ENCODE data around the gene KCNK15. TPM values are rescaled to one million over a fixed set of nuclear protein-coding genes. Genes with fewer than 3 reads are reported as not detected.
"Not testable (repeated sequence)": the region's sequence is repeated elsewhere in the genome, so short reads cannot be mapped to it uniquely, and the experiment has no call there.

KCNK15 gene
- total RNA-seq, 1 donor from 2014 or later, result 3.4 TPM

GRCh38 chr20:44758247-44759101, 12.8 kb downstream of the KCNK15 start:
- no peak for DNase-seq (ENCODE audit: low spot score)

DNA sequence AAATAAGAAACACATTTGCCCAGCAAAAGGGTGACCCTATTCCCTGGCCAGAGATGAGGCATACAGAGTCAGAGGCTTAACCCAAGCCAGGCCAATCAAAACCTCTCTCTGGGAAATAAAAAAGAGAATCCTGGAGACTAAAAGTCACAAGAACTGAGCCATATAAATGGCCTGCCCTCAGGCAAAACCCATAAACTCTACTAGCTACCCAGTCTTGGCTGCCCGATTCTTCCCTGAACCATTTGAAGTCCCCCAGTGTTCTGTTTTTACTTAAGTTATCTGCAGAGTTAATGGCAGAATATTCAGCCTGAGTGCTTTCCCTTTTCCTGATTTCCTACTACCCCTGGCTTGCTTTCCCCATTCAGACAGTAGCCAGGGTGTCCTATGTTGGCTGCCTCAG, 13.9 kb downstream of the KCNK15 start:
- no peak for DNase-seq (ENCODE audit: low spot score)

DNA sequence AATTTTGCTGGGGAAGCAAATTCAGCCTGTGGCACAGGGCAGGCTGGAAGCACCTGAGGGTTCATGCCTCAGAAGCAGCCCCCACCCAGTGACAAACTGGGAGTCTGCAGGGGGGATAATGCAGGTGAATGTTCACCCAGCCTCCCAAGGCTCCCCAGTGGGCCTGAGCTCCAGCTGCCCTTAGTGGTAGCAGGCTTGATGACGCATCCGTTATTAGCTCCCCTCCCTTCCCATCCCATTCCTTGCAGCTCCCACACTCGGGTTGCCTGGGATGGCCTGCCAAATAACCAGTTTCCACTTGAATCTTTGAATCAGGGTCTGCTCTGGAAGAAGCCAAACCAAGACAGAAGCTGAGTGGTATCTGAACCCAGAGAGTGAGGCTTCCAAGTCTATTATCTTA, 15.8 kb downstream of the KCNK15 start:
- peak; percentile 37 for DNase-seq (ENCODE audit: low spot score)

DNA sequence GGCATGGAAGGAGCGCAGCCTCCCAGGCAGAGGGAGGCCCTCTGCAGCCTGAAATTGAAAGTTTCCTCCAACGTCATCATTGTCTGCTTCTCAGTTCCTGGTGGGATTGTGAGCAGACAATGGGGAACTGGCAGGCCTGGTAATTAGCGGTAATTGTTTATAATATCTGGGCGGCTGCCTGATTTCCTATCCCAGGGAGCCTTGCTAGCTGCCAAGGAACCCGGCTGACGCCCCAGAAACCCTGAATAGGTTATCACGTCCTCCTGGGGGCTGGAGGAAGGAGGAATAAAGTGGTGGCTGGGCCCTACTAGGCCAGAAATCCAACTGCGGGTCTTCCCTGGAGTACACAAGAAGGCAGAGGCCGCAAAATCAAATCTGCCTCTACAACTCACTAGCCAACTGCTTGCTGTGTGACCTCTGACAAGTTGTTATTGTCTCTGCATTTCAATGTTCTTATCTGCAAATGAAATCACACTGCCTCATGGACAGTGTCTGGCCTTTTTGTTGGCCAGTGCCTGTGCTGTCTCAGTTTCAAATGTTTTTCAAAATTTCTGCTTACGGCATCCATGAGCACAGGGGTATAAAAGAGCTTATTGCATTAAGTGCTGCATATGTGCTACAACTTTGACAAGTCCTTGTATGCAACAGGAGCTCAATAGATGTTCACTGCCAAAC, 16.9 kb downstream of the KCNK15 start:
- DNase-seq (ENCODE audit: low spot score), result no peak

- DNase-seq (ENCODE audit: low spot score), result not testable (repeated sequence)
Measured at GRCh38 chr20:44763798-44764197, 18.1 kb downstream of the KCNK15 start.

DNA sequence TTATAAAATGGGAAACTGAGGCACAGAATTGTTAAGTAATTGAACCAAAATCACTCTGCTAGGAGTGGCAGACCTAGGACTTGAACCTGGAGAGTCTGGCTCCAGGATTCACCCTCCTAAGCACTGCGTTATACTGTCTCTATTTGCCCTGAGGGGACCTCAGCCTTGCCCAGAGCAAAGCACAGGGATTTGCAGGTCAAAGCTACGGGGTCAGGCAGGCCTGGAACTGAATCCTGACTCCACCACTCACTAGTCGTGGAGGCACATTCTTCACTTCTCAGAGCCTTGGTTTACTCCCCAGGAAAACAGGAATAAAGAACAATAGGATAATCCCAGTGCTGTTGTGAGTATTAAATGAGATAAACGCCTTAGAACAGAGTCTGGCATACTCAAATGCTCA, 19.4 kb downstream of the KCNK15 start:
- DNase-seq (ENCODE audit: low spot score), result no peak

- DNase-seq (ENCODE audit: low spot score), result no peak
Measured at GRCh38 chr20:44765701-44766347, 20.2 kb downstream of the KCNK15 start.

- DNase-seq (ENCODE audit: low spot score), result no peak
Measured at GRCh38 chr20:44768256-44768655, 22.6 kb downstream of the KCNK15 start.

DNA sequence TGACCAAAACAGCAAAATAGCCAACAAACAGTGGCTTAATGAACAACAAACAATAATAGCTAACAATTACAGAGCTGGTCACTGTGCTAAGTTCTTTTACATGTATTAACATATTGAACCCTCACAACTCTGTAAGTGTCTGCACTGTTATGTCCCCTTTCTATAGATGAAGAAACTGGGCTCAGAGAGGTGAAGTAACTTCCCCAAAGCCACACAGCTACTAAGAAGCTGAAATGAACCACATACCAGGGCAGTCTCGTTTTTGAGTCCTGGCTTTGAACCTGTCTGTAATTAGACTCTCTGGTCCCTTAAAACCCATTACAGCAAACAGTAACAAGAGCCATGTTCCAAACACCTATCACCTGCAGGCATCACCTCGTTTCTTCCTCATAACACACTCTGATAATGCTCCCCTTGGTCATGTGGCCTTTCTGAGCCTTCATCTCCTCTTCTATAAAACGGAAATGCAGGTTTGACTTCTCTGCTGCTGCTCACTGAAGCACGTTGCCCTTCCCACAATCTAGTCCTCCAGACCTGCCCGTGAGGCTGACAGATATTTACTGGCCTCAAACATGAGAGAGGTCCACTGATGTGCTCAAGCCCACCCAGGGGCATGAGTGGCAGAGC, 23.3 kb downstream of the KCNK15 start:
- DNase-seq (ENCODE audit: low spot score), result no peak

DNA sequence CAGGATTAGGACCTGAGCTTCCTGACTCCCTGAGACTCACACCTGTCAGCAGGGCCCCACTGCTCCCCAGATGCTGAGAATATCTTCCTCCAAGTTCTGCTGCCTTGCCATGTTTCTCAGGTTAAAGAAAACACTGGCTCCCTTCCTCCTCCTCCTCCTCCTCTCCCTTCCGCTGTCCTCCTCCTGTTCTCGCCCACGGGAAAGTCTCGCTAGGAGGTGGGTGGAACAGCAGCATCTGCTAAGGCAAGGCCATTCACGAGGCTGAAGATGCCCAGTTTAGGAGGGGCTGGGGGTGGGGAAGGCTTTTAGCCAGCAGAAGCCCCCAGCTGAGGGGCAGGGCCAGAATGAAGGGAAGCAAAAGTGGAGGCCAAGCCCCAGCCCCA, 23.8 kb downstream of the KCNK15 start:
- no peak for DNase-seq (ENCODE audit: low spot score)

- no peak for DNase-seq (ENCODE audit: low spot score)
Measured at GRCh38 chr20:44770484-44771171, 25.0 kb downstream of the KCNK15 start.

DNA sequence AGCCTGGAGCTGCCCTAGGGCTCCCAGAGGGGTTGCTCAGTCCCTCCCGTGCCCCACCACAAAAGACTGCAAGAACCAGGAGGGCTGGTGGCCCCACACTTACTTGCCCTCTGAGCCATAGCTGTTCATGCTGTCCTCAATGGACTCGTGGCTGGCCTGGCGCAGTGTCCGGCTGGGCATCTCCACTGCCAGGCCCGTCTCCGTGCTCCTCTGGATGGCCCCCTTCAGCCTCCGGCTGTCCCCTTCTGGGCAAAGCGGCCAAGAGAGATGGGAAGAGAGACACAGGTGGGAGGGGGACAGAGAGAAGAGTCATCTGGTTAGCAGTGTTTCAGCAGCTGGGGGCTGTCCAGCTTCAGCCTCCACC, 25.5 kb downstream of the KCNK15 start:
- no peak for DNase-seq (ENCODE audit: low spot score)

- DNase-seq (ENCODE audit: low spot score), result no peak
Measured at GRCh38 chr20:44772636-44773035, 27.0 kb downstream of the KCNK15 start.

DNA sequence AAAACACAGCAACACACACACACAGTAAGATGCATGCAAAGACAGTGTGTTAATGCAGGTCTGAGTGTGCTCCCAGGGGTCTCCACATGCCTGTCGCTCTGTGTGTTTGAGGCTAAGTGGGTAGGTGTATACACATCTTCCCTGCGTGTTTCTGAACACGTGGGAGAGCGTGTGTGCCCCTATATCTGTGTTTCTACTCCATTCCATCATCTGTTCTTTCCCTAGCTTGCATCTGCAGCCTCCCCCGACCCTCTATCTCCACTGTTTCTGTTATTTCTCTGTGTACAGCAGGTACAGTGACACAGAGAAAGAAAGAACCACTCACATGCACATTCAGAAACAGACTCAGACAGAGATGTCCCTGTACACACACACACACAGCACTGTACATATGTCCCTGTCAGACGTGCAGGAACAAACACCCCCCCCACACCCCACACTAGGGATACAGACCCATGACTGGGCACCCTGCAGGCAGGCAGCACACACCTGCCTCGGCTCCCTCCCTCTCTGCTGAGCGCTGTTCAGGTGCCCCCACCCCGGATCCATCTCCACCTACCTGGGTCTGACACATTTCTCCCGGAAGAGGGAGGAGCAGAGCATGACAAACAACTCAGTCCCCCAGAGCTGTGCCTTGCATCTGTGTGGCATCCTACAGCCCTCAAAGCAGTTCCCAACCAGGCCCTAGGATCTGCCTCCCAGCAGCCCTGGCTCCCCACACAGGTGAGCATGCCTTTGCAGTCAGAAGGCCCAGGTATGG, 27.6 kb downstream of the KCNK15 start:
- no peak for DNase-seq (ENCODE audit: low spot score)

- DNase-seq (ENCODE audit: low spot score), result no peak
Measured at GRCh38 chr20:44776980-44777379, 31.3 kb downstream of the KCNK15 start.

DNA sequence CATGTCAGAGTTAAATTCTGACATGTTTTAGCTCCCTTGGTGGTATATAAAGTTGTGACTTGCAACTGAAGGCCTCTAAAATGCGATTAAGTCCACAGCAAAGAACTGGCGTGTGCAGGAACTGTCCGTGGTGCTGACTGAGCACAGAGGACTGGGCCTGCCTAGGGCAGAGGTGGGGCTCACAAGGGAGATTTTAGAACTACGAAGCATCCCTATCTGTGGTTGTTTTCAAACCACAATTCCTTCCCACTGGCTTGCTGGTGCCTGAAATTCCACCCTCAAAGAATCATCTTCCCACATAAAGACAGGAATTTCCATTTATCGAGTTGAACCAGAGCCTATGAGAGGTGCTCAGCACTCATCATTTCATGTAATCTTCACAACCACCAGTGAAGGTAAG, 34.6 kb downstream of the KCNK15 start:
- no peak for DNase-seq (ENCODE audit: low spot score)

- no peak for DNase-seq (ENCODE audit: low spot score)
Measured at GRCh38 chr20:44781118-44781517, 35.5 kb downstream of the KCNK15 start.

GRCh38 chr20:44781791-44782190, 36.1 kb downstream of the KCNK15 start:
- DNase-seq (ENCODE audit: low spot score), result no peak

DNA sequence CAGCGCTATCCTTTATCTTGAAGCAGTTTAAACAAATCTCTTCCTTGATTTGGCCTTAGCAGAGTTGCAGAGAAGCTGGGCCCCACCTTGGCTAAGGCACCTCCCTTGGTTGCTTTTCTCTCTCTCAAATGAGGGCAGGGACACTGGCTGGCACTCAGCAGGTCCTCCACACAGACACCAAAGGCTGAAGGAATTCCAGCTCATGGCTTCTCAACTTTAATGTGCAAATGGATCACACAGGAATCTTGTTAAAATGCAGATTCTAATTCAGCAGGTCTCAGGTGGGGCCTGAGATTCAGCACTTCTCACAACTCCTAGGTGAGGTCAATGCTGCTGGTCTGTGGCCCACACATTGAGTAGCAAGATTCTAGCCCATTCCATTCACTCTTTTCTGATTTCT, 39.0 kb downstream of the KCNK15 start:
- no peak for DNase-seq (ENCODE audit: low spot score)

DNA sequence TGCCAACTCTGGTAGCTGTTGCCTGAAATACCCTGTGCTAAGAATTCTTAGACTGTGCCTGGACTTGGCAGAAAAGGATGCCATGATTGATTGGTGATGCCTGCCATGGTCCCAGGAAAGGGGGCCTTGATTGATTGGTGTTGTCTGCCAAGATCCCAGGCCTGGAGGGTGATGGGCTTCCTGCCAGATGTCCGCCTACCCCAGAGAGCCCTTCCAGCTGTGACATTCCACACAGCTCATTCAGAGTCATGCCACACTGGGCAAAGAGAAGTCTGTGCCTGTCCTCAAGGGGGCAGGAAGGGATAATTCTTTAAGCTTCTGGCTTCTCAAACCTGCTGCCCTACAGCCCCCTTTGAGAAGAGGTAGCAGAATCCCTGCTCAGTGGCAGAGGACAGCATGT, 40.1 kb downstream of the KCNK15 start:
- DNase-seq (ENCODE audit: low spot score), result no peak

DNA sequence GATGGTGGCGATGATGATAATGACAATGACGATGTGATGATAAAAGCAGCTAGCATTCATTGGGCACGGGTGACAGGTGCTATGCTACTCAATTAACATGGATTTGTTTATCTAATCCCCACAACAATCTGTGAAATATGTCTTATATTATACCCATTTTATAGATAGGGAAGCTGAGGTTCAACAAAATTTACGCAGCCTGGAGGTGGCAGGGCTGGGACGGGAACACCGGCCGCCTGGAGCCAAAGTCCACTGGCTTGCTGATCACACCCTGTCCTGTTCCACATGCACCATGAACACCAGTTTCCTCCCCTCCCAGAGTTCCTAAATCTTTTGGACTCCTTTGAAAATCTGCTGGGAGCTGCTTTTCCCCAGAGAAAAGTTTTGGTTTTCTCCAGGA, 41.6 kb downstream of the KCNK15 start:
- DNase-seq (ENCODE audit: low spot score), result no peak
